Measurements from ENCODE around the gene IYD.
"Not testable (repeated sequence)": the region's sequence is repeated elsewhere in the genome, so short reads cannot be mapped to it uniquely, and the experiment has no call there.

The IYD gene

GRCh38 chr6:150435360-150435759, 66.5 kb downstream of the IYD start:
- no peak for DNase-seq (ENCODE audit: low read depth)

GRCh38 chr6:150435832-150436231, 67.0 kb downstream of the IYD start:
- no peak for DNase-seq (ENCODE audit: low read depth)

- DNase-seq (ENCODE audit: low read depth): no peak
These were observed 70.6 kb downstream of the IYD start for GRCh38 chr6:150439373-150439772.

- DNase-seq (ENCODE audit: low read depth): no peak
These were observed 74.8 kb downstream of the IYD start for GRCh38 chr6:150443621-150444020.

- DNase-seq (ENCODE audit: low read depth): no peak
These were observed 75.5 kb downstream of the IYD start for GRCh38 chr6:150444308-150444707.

- DNase-seq (ENCODE audit: low read depth): no peak
These were observed 76.7 kb downstream of the IYD start for GRCh38 chr6:150445486-150445885.

GRCh38 chr6:150448221-150448620, 79.4 kb downstream of the IYD start:
- no peak for DNase-seq (ENCODE audit: low read depth)

GRCh38 chr6:150449055-150449454, 80.2 kb downstream of the IYD start:
- DNase-seq (ENCODE audit: low read depth): not testable (repeated sequence)

GRCh38 chr6:150450918-150451317, 82.1 kb downstream of the IYD start:
- DNase-seq (ENCODE audit: low read depth): no peak

- DNase-seq (ENCODE audit: low read depth): no peak
These were observed 83.1 kb downstream of the IYD start for GRCh38 chr6:150451807-150452427.

GRCh38 chr6:150452428-150453243, 83.8 kb downstream of the IYD start:
- DNase-seq (ENCODE audit: low read depth): no peak

GRCh38 chr6:150453357-150453756, 84.5 kb downstream of the IYD start:
- DNase-seq (ENCODE audit: low read depth): no peak

Data from stromal cell of bone marrow (primary cell).